HCT116 (cell line): Measurements from ENCODE around the gene LRFN4.

ENCODE experiments used
- ATF3 ChIP-seq: IDR thresholded peaks from 2 replicates; pipeline ENCODE4 v1.6.1; 2012
- CTCF ChIP-seq, 3 experiments: fragments of 200-600 bp in 1 of 3; sonication (generic) in 1 of 3; IDR thresholded peaks in 2 of 3; conservative IDR thresholded peaks in 1 of 3; 2 replicates each; pipeline ENCODE4 v1.5.1; 2012 to 2017; ENCODE audit warnings: low read depth in 2 of 3, low read length in 2 of 3, antibody characterized with exemption in 1 of 3, borderline replicate concordance in 1 of 3, control low read depth in 1 of 3, mild to moderate bottlenecking in 1 of 3, mixed read lengths in 1 of 3, mixed run types in 1 of 3, moderate library complexity in 1 of 3; ENCODE audit not compliant: insufficient read depth in 1 of 3
- FOSL1 ChIP-seq: IDR thresholded peaks from 2 replicates; pipeline ENCODE4 v1.6.1; 2012; ENCODE audit warnings: low read depth
- JUND ChIP-seq: IDR thresholded peaks from 2 replicates; pipeline ENCODE4 v1.6.1; 2012
- POLR2A ChIP-seq: IDR thresholded peaks from 2 replicates; pipeline ENCODE4 v1.7.0; 2011; ENCODE audit warnings: borderline replicate concordance; ENCODE audit not compliant: insufficient read depth, insufficient read length; ENCODE audit errors: extremely low read depth
- POLR2AphosphoS5 ChIP-seq: IDR thresholded peaks from 2 replicates; pipeline ENCODE4 v1.6.1; 2011; ENCODE audit warnings: mild to moderate bottlenecking, low read depth, low read length, moderate library complexity
- SP1 ChIP-seq: IDR thresholded peaks from 2 replicates; pipeline ENCODE4 v1.6.1; 2012; ENCODE audit warnings: low read depth
- TCF7L2 ChIP-seq: IDR thresholded peaks from 2 replicates; pipeline ENCODE4 v1.7.0; 2011; ENCODE audit warnings: borderline replicate concordance, inconsistent platforms; ENCODE audit not compliant: insufficient read depth, insufficient read length; ENCODE audit errors: extremely low read depth

GRCh38 chr11:66851239-66851596, 5.6 kb upstream of the LRFN4 start:
- TF ChIP-seq CTCF (IDR thresholded peaks at IDR 0.05 in 2 of 3, conservative IDR thresholded peaks at IDR 0.05 in 1 of 3; ENCODE audit: borderline replicate concordance in 1 of 3, insufficient read depth in 1 of 3, low read depth in 2 of 3, low read length in 2 of 3) (no peak), POLR2AphosphoS5 (no peak), SP1 (no peak), JUND (no peak), POLR2A (no peak), TCF7L2 (no peak), ATF3 (no peak), FOSL1 (no peak)
